ENCODE data around the gene NTPCR.
A peak's percentile ranks its signal among the peaks of the same experiment; 100 is the strongest.

Gene NTPCR

GRCh38 chr1:233019083-233019482 is 68.7 kb downstream of the NTPCR start:
- DNase-seq: no peak

GRCh38 chr1:233019778-233020325 is 69.4 kb downstream of the NTPCR start:
- peak in 1 of 2 donors; percentile 14 for DNase-seq

- DNase-seq: peak in 1 of 2 donors; percentile 25
Observed at GRCh38 chr1:233020426-233020825, 70.0 kb downstream of the NTPCR start.

- DNase-seq: no peak
Observed at GRCh38 chr1:233022246-233022645, 71.8 kb downstream of the NTPCR start.

- no peak for DNase-seq
Observed at GRCh38 chr1:233024199-233024598, 73.8 kb downstream of the NTPCR start.

GRCh38 chr1:233025157-233025556 is 74.7 kb downstream of the NTPCR start:
- DNase-seq: peak; percentile 52 to 60

- no peak for DNase-seq
Observed at GRCh38 chr1:233025567-233025966, 75.2 kb downstream of the NTPCR start.

GRCh38 chr1:233027046-233027445 is 76.6 kb downstream of the NTPCR start:
- no peak for DNase-seq

GRCh38 chr1:233031521-233031920 is 81.1 kb downstream of the NTPCR start:
- no peak for DNase-seq

GRCh38 chr1:233032916-233033315 is 82.5 kb downstream of the NTPCR start:
- DNase-seq: no peak

GRCh38 chr1:233033361-233033760 is 83.0 kb downstream of the NTPCR start:
- peak in 1 of 2 donors; percentile 8 for DNase-seq

Data from inflammatory macrophage (primary cell).